Thymus (tissue), 11 donors: ENCODE data around the gene ENTPD6. TPM values are rescaled to one million over a fixed set of nuclear protein-coding genes. Genes with fewer than 3 reads are reported as not detected.

ENCODE experiments used
- DNase-seq, 9 donors: peaks; one replicate each; pipeline ENCODE4 v3.0.0-alpha.2; 2013; ENCODE audit warnings: low spot score in 9 of 9, low read depth in 6 of 9, missing footprints in 1 of 9
- H3K27ac ChIP-seq, 2 donors: one replicate each; pipeline ENCODE4 v1.5.1; 2013; ENCODE audit warnings: control low read depth in 1 of 2, low read depth in 1 of 2, low read length in 1 of 2, mild to moderate bottlenecking in 1 of 2, moderate library complexity in 1 of 2
- H3K27me3 ChIP-seq, 2 donors: one replicate each; pipeline ENCODE4 v1.5.1; 2013; ENCODE audit warnings: low read length in 1 of 2; ENCODE audit not compliant: control insufficient read depth in 2 of 2, insufficient read depth in 1 of 2
- H3K36me3 ChIP-seq, 2 donors: one replicate each; pipeline ENCODE4 v1.5.1; 2013; ENCODE audit warnings: low read length in 1 of 2, mild to moderate bottlenecking in 1 of 2, moderate library complexity in 1 of 2; ENCODE audit not compliant: control insufficient read depth in 2 of 2, insufficient read depth in 2 of 2
- H3K4me1 ChIP-seq, 2 donors: one replicate each; pipeline ENCODE4 v1.5.1; 2013; ENCODE audit warnings: low read length in 2 of 2; ENCODE audit not compliant: control insufficient read depth in 2 of 2, insufficient read depth in 2 of 2
- H3K4me3 ChIP-seq, 2 donors: one replicate each; pipeline ENCODE4 v1.5.1; 2013; ENCODE audit warnings: low read length in 2 of 2, control low read depth in 1 of 2, mild to moderate bottlenecking in 1 of 2
- H3K9me3 ChIP-seq, 2 donors: one replicate each; pipeline ENCODE4 v1.5.1; 2013; ENCODE audit warnings: low read length in 1 of 2, mild to moderate bottlenecking in 1 of 2; ENCODE audit not compliant: control insufficient read depth in 2 of 2, insufficient read depth in 1 of 2
- WGBS: extraction: QIAGEN DNeasy Blood & Tissue Kit; methylation state at CpG from one replicate; pipeline ENCODE4 v1.1.7; 2013; 5-methylcytosine and 5-hydroxymethylcytosine counted together
- polyA plus RNA-seq: library from polyadenylated mRNA; stranded (reverse); fragments of 200-250 nt; gene quantifications from one replicate; pipeline ENCODE4 v1.2.3, GENCODE V29; 2013
- total RNA-seq: library from RNA; stranded (reverse); fragments of 120-200 nt; gene quantifications from one replicate; pipeline ENCODE4 v1.2.4, GENCODE V29; 2013
- donor health status: healthy.

The ENTPD6 gene
- total and polyA plus RNA-seq, 2 donors = 29.2 to 71.0 TPM

GRCh38 chr20:25211273-25211672, 15.8 kb downstream of the ENTPD6 start:
- peaks cover 45 to 76% of the 10 kb centered on the region in 2 donors for H3K36me3 ChIP-seq
- no peak for DNase-seq
- H3K4me1 ChIP-seq = no peaks in the 10 kb centered on the region
- 97% methylated on average over 7 of the region's 7 CpGs for WGBS
- H3K27me3 ChIP-seq = no peaks in the 10 kb centered on the region
- H3K4me3 ChIP-seq = no peak overlapping the region
- H3K27ac ChIP-seq = no peak overlapping the region
- H3K9me3 ChIP-seq = no peaks in the 10 kb centered on the region

GRCh38 chr20:25212242-25212641, 16.7 kb downstream of the ENTPD6 start:
- H3K4me1 ChIP-seq = no peaks in the 10 kb centered on the region
- no peak for DNase-seq
- peaks cover 52 to 78% of the 10 kb centered on the region in 2 donors for H3K36me3 ChIP-seq
- H3K27ac ChIP-seq = no peak overlapping the region
- no peaks in the 10 kb centered on the region for H3K27me3 ChIP-seq
- WGBS = 98% methylated on average over 5 of the region's 5 CpGs
- H3K4me3 ChIP-seq = no peak overlapping the region
- H3K9me3 ChIP-seq = no peaks in the 10 kb centered on the region

GRCh38 chr20:25213566-25214425, 18.3 kb downstream of the ENTPD6 start:
- peaks cover 58 to 86% of the 10 kb centered on the region in 2 donors for H3K36me3 ChIP-seq

GRCh38 chr20:25214426-25214790, 18.9 kb downstream of the ENTPD6 start:
- Histone ChIP-seq H3K4me3 (no peak overlapping the region), H3K27me3 (no peaks in the 10 kb centered on the region), H3K4me1 (no peaks in the 10 kb centered on the region), H3K36me3 (peaks cover 58 to 92% of the 10 kb centered on the region in 2 donors), H3K27ac (no peak overlapping the region), H3K9me3 (no peaks in the 10 kb centered on the region)
- WGBS = 98% methylated on average over 7 of the region's 7 CpGs
- DNase-seq = no peak

More at GRCh38 chr20:25213566-25214425, 18.3 kb downstream of the ENTPD6 start:
- no peaks in the 10 kb centered on the region for H3K9me3 ChIP-seq
- H3K4me1 ChIP-seq = no peaks in the 10 kb centered on the region
- H3K27ac ChIP-seq = no peak overlapping the region
- H3K4me3 ChIP-seq = no peak overlapping the region
- WGBS = 97% methylated on average over 21 of the region's 21 CpGs
- no peak for DNase-seq
- H3K27me3 ChIP-seq = no peaks in the 10 kb centered on the region

GRCh38 chr20:25214819-25215218, 19.3 kb downstream of the ENTPD6 start:
- Histone ChIP-seq H3K9me3 (peaks cover 0 to 1% of the 10 kb centered on the region in 2 donors), H3K36me3 (peaks cover 58 to 94% of the 10 kb centered on the region in 2 donors), H3K27me3 (no peaks in the 10 kb centered on the region), H3K4me1 (no peaks in the 10 kb centered on the region), H3K4me3 (no peak overlapping the region), H3K27ac (no peak overlapping the region)
- over 99% methylated on average over 7 of the region's 7 CpGs for WGBS
- DNase-seq = no peak

- DNase-seq = no peak
- H3K9me3 ChIP-seq = peaks cover 0 to 6% of the 10 kb centered on the region in 2 donors
- H3K27me3 ChIP-seq = no peaks in the 10 kb centered on the region
- H3K27ac ChIP-seq = no peak overlapping the region
- 98% methylated on average over 10 of the region's 10 CpGs for WGBS
- peaks cover 58 to 94% of the 10 kb centered on the region in 2 donors for H3K36me3 ChIP-seq
- H3K4me3 ChIP-seq = no peak overlapping the region
- H3K4me1 ChIP-seq = no peaks in the 10 kb centered on the region
Observed at GRCh38 chr20:25215521-25215920, 20.0 kb downstream of the ENTPD6 start.

GRCh38 chr20:25216199-25216945, 20.9 kb downstream of the ENTPD6 start:
- H3K27me3 ChIP-seq = no peaks in the 10 kb centered on the region
- no peak for DNase-seq
- H3K4me1 ChIP-seq = no peaks in the 10 kb centered on the region
- no peak overlapping the region for H3K4me3 ChIP-seq
- H3K9me3 ChIP-seq = peaks cover 0 to 6% of the 10 kb centered on the region in 2 donors
- 96% methylated on average over 16 of the region's 16 CpGs for WGBS
- peaks cover 54 to 96% of the 10 kb centered on the region in 2 donors for H3K36me3 ChIP-seq
- H3K27ac ChIP-seq = no peak overlapping the region

DNA sequence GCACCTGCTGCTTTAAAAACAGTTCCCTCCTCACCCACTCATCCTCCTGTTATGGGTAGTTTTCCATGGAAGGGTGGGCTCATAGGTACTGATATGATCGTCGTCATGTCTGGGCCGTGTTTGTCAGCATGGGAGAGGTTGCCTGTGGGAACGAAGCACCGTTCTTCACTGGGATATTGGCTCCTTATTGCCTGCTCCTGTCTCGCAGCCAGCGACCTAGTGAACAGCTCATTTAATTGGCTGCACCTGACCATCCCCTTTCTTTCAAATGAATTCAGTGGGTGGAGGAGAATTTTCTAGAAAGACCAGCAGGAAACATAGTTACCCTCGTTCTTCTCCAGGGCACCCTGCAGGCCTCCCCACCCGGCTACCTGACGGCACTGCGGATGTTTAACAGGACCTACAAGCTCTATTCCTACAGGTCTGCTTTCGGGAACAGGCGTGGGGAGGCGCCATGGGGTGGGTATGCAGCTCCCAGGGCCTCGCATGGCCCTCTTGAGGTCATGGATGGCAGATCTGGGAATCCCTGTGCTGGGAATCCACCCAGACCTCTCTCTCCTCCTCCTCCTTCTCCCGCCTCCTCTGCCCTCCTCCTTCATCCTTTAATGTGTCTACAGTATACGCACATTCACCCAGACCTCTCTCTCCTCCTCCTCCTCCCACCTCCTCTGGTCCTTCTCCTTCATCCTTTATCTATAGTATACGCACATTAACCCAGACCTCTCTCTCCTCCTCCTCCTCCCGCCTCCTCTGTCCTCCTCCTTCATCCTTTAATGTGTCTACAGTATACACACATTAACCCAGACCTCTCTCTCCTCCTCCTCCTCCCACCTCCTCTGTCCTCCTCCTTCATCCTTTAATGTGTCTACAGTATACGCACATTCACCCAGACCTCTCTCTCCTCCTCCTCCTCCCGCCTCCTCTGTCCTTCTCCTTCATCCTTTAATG, 21.9 kb downstream of the ENTPD6 start:
- H3K36me3 ChIP-seq = peaks cover 47 to 96% of the 10 kb centered on the region in 2 donors
- peaks cover 0 to under 1% of the 10 kb centered on the region in 2 donors for H3K4me1 ChIP-seq
- H3K4me3 ChIP-seq = no peak overlapping the region
- H3K27ac ChIP-seq = no peak overlapping the region
- H3K9me3 ChIP-seq = peaks cover 0 to 6% of the 10 kb centered on the region in 2 donors
- WGBS = 98% methylated on average over 21 of the region's 21 CpGs
- H3K27me3 ChIP-seq = no peaks in the 10 kb centered on the region
- no peak for DNase-seq
